ENCODE measurements around the gene CCDC144A. TPM values are rescaled to one million over a fixed set of nuclear protein-coding genes. Genes with fewer than 3 reads are reported as not detected.
"Not testable (repeated sequence)": the region's sequence is repeated elsewhere in the genome, so short reads cannot be mapped to it uniquely, and the experiment has no call there.

Gene CCDC144A
- total RNA-seq, 1 experiment from 2014 or later = 1.9 TPM

DNA sequence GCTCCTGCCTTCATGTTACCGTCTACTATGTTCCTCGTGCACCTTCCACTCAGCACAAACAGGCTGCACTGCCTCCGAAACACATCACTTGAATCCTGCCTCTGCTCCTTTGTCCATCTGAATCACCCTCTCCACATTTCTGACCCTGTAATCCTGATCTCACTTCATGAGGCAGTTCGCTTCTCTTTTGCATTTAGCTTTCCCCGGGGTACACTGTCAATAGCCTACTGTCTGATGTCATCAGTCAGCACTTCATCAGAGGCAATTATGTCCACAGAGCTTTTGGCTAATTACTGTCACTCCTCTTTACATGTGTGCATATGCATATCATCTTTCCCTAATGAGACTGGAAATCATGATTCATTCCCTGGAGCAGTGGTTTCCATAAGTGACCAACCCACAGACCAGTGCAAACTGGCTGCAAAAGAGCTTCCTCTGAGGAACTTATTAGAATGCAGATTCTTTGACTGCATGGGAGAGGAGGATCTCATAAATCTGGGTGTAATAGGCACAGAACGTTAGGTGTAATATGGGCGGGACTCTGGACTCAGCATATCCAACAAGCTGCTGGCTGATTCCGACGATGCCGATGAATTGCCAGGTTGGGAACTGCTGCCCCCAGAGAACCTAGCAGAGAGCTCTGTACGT lies 99.0 kb downstream of the CCDC144A start:
- not testable (repeated sequence) for H3K27me3 Mint-ChIP-seq (ENCODE audit: low read depth); H4K20me1 ChIP-seq (ENCODE audit: control insufficient read depth, insufficient read depth, insufficient read length); H2AFZ ChIP-seq (ENCODE audit: low read length); H3K9me3 Mint-ChIP-seq; H3K4me2 ChIP-seq (ENCODE audit: insufficient read depth, insufficient read length, low read length); H2AK5ac ChIP-seq (ENCODE audit: insufficient read length, low read length); H3K4me1 ChIP-seq (ENCODE audit: insufficient read depth, low read length); H3K9me3 ChIP-seq (ENCODE audit: control insufficient read depth, low read depth, low read length); H4K8ac ChIP-seq (replicated peaks; ENCODE audit: insufficient read length, low read depth, low read length); H3K9ac ChIP-seq (ENCODE audit: extremely low read depth, insufficient read length, low read length); H3K56ac ChIP-seq (ENCODE audit: insufficient read length, low read depth, low read length); H3K27me3 ChIP-seq (ENCODE audit: insufficient read depth, low read length); H3T11ph ChIP-seq (ENCODE audit: low read length); H2BK120ac ChIP-seq (ENCODE audit: low read depth, low read length, poor library complexity, severe bottlenecking); H2BK12ac ChIP-seq (ENCODE audit: insufficient read length, low read depth, low read length); H3K79me2 ChIP-seq (ENCODE audit: insufficient read depth, low read length); H3K27ac Mint-ChIP-seq; H2BK5ac ChIP-seq (ENCODE audit: insufficient read length, low read length); H2BK20ac ChIP-seq (ENCODE audit: low read depth, low read length, poor library complexity, severe bottlenecking); H3K23me2 ChIP-seq (ENCODE audit: insufficient read length, low read depth, low read length, poor library complexity, severe bottlenecking); DNase-seq; H3K23ac ChIP-seq (ENCODE audit: insufficient read length, low read depth, low read length); H4K91ac ChIP-seq (ENCODE audit: insufficient read length, low read depth, low read length); H3K4me3 Mint-ChIP-seq; H3K14ac ChIP-seq (ENCODE audit: insufficient read depth, low read length); H3K36me3 Mint-ChIP-seq (ENCODE audit: insufficient read depth in 1 of 3, low read depth in 3 of 3); H3K18ac ChIP-seq (ENCODE audit: insufficient read length, low read depth, low read length); H3K4me1 Mint-ChIP-seq; H2BK15ac ChIP-seq (ENCODE audit: low read depth, low read length); H4K5ac ChIP-seq (ENCODE audit: insufficient read length, low read depth, low read length); H3K4ac ChIP-seq (ENCODE audit: low read depth, low read length); H3K27ac ChIP-seq (ENCODE audit: insufficient read length, low read depth, low read length); H3K79me1 ChIP-seq (ENCODE audit: insufficient read depth, low read depth, low read length, poor library complexity, severe bottlenecking)
- WGBS (ENCODE audit: extremely low coverage, insufficient read length, low lambda C conversion rate) = no CpG with 5 or more reads among the region's 11 CpGs

- not testable (repeated sequence) for H3K27ac Mint-ChIP-seq; H2BK120ac ChIP-seq (ENCODE audit: low read depth, low read length, poor library complexity, severe bottlenecking); H3K56ac ChIP-seq (ENCODE audit: insufficient read length, low read depth, low read length); H2BK15ac ChIP-seq (ENCODE audit: low read depth, low read length); H3T11ph ChIP-seq (ENCODE audit: low read length); H3K36me3 Mint-ChIP-seq (ENCODE audit: insufficient read depth in 1 of 3, low read depth in 3 of 3); H3K79me1 ChIP-seq (ENCODE audit: insufficient read depth, low read depth, low read length, poor library complexity, severe bottlenecking); H2BK5ac ChIP-seq (ENCODE audit: insufficient read length, low read length); H3K18ac ChIP-seq (ENCODE audit: insufficient read length, low read depth, low read length); DNase-seq; H3K4me2 ChIP-seq (ENCODE audit: insufficient read depth, insufficient read length, low read length); H3K23ac ChIP-seq (ENCODE audit: insufficient read length, low read depth, low read length); H3K14ac ChIP-seq (ENCODE audit: insufficient read depth, low read length); H3K4me1 ChIP-seq (ENCODE audit: insufficient read depth, low read length); H2AK5ac ChIP-seq (ENCODE audit: insufficient read length, low read length); H3K9me3 Mint-ChIP-seq; H4K8ac ChIP-seq (replicated peaks; ENCODE audit: insufficient read length, low read depth, low read length); H3K79me2 ChIP-seq (ENCODE audit: insufficient read depth, low read length); H2BK12ac ChIP-seq (ENCODE audit: insufficient read length, low read depth, low read length); H3K27me3 Mint-ChIP-seq (ENCODE audit: low read depth); H3K23me2 ChIP-seq (ENCODE audit: insufficient read length, low read depth, low read length, poor library complexity, severe bottlenecking); H3K27ac ChIP-seq (ENCODE audit: insufficient read length, low read depth, low read length); H3K4me1 Mint-ChIP-seq; H3K9ac ChIP-seq (ENCODE audit: extremely low read depth, insufficient read length, low read length); H2BK20ac ChIP-seq (ENCODE audit: low read depth, low read length, poor library complexity, severe bottlenecking); H3K4me3 Mint-ChIP-seq; H3K4ac ChIP-seq (ENCODE audit: low read depth, low read length); H3K27me3 ChIP-seq (ENCODE audit: insufficient read depth, low read length); H4K91ac ChIP-seq (ENCODE audit: insufficient read length, low read depth, low read length); H4K20me1 ChIP-seq (ENCODE audit: control insufficient read depth, insufficient read depth, insufficient read length); H3K9me3 ChIP-seq (ENCODE audit: control insufficient read depth, low read depth, low read length); H2AFZ ChIP-seq (ENCODE audit: low read length); H4K5ac ChIP-seq (ENCODE audit: insufficient read length, low read depth, low read length)
- no CpG with 5 or more reads among the region's 3 CpGs for WGBS (ENCODE audit: extremely low coverage, insufficient read length, low lambda C conversion rate)
Measured at GRCh38 chr17:16789622-16790021, 99.6 kb downstream of the CCDC144A start.

Data from H9 (cell line).